HepG2 (cell line): ENCODE results near the gene TNIP1. TPM values are rescaled to one million over a fixed set of nuclear protein-coding genes. Genes with fewer than 3 reads are reported as not detected.

Experiments used
- CENPT ChIP-seq: sonication (generic); formaldehyde crosslinking; IDR thresholded peaks from 2 replicates; pipeline ENCODE4 v1.8.0; 2022; ENCODE audit warnings: low read depth, mild to moderate bottlenecking, moderate library complexity, missing genetic modification reagents
- GATA4 ChIP-seq: sonication (generic); IDR thresholded peaks from 2 replicates; pipeline ENCODE4 v1.6.1; 2016; ENCODE audit warnings: antibody characterized with exemption, low read depth, borderline replicate concordance
- KLF15 ChIP-seq: sonication (generic); formaldehyde crosslinking; IDR thresholded peaks from 2 replicates; pipeline ENCODE4 v1.8.1; 2023; ENCODE audit warnings: borderline replicate concordance, mild to moderate bottlenecking, inconsistent platforms, missing genetic modification reagents, mixed read lengths
- MEF2D ChIP-seq: sonication (generic); formaldehyde crosslinking; IDR thresholded peaks from 2 replicates; pipeline ENCODE4 v1.5.1; 2020; ENCODE audit warnings: mild to moderate bottlenecking, missing genetic modification reagents
- ZC3H13 ChIP-seq: sonication (generic); formaldehyde crosslinking; IDR thresholded peaks from 2 replicates; pipeline ENCODE4 v1.8.1; 2023; ENCODE audit warnings: mild to moderate bottlenecking, missing genetic modification reagents, moderate library complexity
- ZNF607 ChIP-seq: sonication (generic); formaldehyde crosslinking; IDR thresholded peaks from 2 replicates; pipeline ENCODE4 v1.5.1; 2020; ENCODE audit warnings: missing genetic modification reagents, mild to moderate bottlenecking, borderline replicate concordance
- ZSCAN29 ChIP-seq: sonication (generic); formaldehyde crosslinking; conservative IDR thresholded peaks from 2 replicates; pipeline ENCODE4 v1.4.0; 2020; ENCODE audit warnings: mild to moderate bottlenecking, missing genetic modification reagents
- polyA plus RNA-seq, 8 experiments: library from polyadenylated mRNA; depleted of rRNA in 3 of 8; stranded (reverse) in 7 of 8; unstranded in 1 of 8; fragments of >200 nt; fragmentation: Illumina TruSeq in 4 of 8; extraction: Trizol in 4 of 8; gene quantifications; 2 replicates each; pipeline versions ENCODE4 v1.2.1 to v1.2.3, GENCODE V29; 2011 to 2016; ENCODE audit warnings: low read depth in 4 of 8, missing spikeins in 1 of 8, mixed read lengths in 1 of 8; ENCODE audit not compliant: insufficient read depth in 1 of 8
- total RNA-seq, 5 experiments: library from RNA; depleted of rRNA; stranded (reverse); fragments of >200 nt; fragmentation: Illumina TruSeq; extraction: Trizol; gene quantifications; 2 replicates each; pipeline ENCODE4 v1.2.3, GENCODE V29; 2016; ENCODE audit warnings: low read depth in 1 of 5
- TF ChIP-seq, protein P1 (sequence below): sonication (generic); formaldehyde crosslinking; IDR thresholded peaks from 2 replicates; pipeline ENCODE4 v1.5.1; 2020; ENCODE audit warnings: missing genetic modification reagents, mild to moderate bottlenecking, borderline replicate concordance
- TF ChIP-seq, protein P2 (sequence below): sonication (generic); formaldehyde crosslinking; IDR thresholded peaks from 2 replicates; pipeline ENCODE4 v1.5.0; 2020; ENCODE audit warnings: mild to moderate bottlenecking, missing genetic modification reagents, borderline replicate concordance
- TF ChIP-seq, protein P3 (sequence below): sonication (generic); formaldehyde crosslinking; IDR thresholded peaks from 2 replicates; pipeline ENCODE4 v1.5.0; 2020; ENCODE audit warnings: missing genetic modification reagents
- TF ChIP-seq, protein P4 (sequence below): sonication (generic); formaldehyde crosslinking; IDR thresholded peaks from 2 replicates; pipeline ENCODE4 v1.5.1; 2020; ENCODE audit warnings: mild to moderate bottlenecking, moderate library complexity, missing genetic modification reagents
- TF ChIP-seq, protein P5 (sequence below): IDR thresholded peaks from 2 replicates; pipeline ENCODE4 v1.6.1; 2018; ENCODE audit warnings: missing genetic modification reagents, mild to moderate bottlenecking, missing compliant biosample characterization

Gene TNIP1
- total and polyA plus RNA-seq, 2 of the 13 experiments (the other 11 are each of a cell fraction or from before 2014, with no cell fraction given), result 26.2 to 45.9 TPM

DNA sequence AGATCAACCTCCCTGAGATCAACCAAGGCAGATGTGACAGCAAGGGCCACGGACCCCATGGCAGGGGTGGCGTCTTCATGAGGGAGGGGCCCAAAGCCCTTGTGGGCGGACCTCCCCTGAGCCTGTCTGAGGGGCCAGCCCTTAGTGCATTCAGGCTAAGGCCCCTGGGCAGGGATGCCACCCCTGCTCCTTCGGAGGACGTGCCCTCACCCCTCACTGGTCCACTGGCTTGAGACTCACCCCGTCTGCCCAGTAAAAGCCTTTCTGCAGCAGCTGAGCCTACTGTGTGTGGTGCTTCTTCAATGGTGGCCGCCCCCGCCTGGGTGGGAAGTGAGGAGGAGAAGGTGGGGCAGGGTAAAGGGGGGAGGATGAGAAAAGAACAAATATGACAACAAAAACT lies 52.1 kb downstream of the TNIP1 start (continued):
- TF ChIP-seq, protein P1, sequence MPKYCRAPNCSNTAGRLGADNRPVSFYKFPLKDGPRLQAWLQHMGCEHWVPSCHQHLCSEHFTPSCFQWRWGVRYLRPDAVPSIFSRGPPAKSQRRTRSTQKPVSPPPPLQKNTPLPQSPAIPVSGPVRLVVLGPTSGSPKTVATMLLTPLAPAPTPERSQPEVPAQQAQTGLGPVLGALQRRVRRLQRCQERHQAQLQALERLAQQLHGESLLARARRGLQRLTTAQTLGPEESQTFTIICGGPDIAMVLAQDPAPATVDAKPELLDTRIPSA (CRISPR knock-in tag), result 0 out of 2 replicates have a peak, but pooled peaks have one; percentile 31
- no peak for TF ChIP-seq KLF15 (CRISPR knock-in tag)
- TF ChIP-seq ZSCAN29, result peak; percentile 20; the same call in 1 of the 2 replicates
- peak; percentile 92 for TF ChIP-seq ZC3H13
- no peak for TF ChIP-seq CENPT
- TF ChIP-seq, protein P2, sequence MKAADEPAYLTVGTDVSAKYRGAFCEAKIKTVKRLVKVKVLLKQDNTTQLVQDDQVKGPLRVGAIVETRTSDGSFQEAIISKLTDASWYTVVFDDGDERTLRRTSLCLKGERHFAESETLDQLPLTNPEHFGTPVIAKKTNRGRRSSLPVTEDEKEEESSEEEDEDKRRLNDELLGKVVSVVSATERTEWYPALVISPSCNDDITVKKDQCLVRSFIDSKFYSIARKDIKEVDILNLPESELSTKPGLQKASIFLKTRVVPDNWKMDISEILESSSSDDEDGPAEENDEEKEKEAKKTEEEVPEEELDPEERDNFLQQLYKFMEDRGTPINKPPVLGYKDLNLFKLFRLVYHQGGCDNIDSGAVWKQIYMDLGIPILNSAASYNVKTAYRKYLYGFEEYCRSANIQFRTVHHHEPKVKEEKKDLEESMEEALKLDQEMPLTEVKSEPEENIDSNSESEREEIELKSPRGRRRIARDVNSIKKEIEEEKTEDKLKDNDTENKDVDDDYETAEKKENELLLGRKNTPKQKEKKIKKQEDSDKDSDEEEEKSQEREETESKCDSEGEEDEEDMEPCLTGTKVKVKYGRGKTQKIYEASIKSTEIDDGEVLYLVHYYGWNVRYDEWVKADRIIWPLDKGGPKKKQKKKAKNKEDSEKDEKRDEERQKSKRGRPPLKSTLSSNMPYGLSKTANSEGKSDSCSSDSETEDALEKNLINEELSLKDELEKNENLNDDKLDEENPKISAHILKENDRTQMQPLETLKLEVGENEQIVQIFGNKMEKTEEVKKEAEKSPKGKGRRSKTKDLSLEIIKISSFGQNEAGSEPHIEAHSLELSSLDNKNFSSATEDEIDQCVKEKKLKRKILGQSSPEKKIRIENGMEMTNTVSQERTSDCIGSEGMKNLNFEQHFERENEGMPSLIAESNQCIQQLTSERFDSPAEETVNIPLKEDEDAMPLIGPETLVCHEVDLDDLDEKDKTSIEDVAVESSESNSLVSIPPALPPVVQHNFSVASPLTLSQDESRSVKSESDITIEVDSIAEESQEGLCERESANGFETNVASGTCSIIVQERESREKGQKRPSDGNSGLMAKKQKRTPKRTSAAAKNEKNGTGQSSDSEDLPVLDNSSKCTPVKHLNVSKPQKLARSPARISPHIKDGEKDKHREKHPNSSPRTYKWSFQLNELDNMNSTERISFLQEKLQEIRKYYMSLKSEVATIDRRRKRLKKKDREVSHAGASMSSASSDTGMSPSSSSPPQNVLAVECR, result peak; percentile 24; the same call in 1 of the 2 replicates
- 0 out of 2 replicates have a peak, but pooled peaks have one; percentile 14 for TF ChIP-seq MEF2D (CRISPR knock-in tag)
- TF ChIP-seq ZNF607, result peak; percentile 64
- TF ChIP-seq, protein P3, sequence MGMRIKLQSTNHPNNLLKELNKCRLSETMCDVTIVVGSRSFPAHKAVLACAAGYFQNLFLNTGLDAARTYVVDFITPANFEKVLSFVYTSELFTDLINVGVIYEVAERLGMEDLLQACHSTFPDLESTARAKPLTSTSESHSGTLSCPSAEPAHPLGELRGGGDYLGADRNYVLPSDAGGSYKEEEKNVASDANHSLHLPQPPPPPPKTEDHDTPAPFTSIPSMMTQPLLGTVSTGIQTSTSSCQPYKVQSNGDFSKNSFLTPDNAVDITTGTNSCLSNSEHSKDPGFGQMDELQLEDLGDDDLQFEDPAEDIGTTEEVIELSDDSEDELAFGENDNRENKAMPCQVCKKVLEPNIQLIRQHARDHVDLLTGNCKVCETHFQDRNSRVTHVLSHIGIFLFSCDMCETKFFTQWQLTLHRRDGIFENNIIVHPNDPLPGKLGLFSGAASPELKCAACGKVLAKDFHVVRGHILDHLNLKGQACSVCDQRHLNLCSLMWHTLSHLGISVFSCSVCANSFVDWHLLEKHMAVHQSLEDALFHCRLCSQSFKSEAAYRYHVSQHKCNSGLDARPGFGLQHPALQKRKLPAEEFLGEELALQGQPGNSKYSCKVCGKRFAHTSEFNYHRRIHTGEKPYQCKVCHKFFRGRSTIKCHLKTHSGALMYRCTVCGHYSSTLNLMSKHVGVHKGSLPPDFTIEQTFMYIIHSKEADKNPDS (CRISPR knock-in tag), result 0 out of 2 replicates have a peak, but pooled peaks have one; percentile 57
- TF ChIP-seq, protein P4, sequence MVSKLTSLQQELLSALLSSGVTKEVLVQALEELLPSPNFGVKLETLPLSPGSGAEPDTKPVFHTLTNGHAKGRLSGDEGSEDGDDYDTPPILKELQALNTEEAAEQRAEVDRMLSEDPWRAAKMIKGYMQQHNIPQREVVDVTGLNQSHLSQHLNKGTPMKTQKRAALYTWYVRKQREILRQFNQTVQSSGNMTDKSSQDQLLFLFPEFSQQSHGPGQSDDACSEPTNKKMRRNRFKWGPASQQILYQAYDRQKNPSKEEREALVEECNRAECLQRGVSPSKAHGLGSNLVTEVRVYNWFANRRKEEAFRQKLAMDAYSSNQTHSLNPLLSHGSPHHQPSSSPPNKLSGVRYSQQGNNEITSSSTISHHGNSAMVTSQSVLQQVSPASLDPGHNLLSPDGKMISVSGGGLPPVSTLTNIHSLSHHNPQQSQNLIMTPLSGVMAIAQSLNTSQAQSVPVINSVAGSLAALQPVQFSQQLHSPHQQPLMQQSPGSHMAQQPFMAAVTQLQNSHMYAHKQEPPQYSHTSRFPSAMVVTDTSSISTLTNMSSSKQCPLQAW, result peak; percentile 78; the same call in 1 of the 2 replicates
- TF ChIP-seq, protein P5, sequence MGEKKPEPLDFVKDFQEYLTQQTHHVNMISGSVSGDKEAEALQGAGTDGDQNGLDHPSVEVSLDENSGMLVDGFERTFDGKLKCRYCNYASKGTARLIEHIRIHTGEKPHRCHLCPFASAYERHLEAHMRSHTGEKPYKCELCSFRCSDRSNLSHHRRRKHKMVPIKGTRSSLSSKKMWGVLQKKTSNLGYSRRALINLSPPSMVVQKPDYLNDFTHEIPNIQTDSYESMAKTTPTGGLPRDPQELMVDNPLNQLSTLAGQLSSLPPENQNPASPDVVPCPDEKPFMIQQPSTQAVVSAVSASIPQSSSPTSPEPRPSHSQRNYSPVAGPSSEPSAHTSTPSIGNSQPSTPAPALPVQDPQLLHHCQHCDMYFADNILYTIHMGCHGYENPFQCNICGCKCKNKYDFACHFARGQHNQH (CRISPR knock-in tag), result 0 out of 2 replicates have a peak, but pooled peaks have one; percentile 16
- peak; percentile 19; the same call in 1 of the 2 replicates for TF ChIP-seq GATA4
